ENCODE measurements around the gene ABCD4.

GRCh38 chr14:74260525-74261233, 42.1 kb downstream of the ABCD4 start:
- TF ChIP-seq, protein P1, sequence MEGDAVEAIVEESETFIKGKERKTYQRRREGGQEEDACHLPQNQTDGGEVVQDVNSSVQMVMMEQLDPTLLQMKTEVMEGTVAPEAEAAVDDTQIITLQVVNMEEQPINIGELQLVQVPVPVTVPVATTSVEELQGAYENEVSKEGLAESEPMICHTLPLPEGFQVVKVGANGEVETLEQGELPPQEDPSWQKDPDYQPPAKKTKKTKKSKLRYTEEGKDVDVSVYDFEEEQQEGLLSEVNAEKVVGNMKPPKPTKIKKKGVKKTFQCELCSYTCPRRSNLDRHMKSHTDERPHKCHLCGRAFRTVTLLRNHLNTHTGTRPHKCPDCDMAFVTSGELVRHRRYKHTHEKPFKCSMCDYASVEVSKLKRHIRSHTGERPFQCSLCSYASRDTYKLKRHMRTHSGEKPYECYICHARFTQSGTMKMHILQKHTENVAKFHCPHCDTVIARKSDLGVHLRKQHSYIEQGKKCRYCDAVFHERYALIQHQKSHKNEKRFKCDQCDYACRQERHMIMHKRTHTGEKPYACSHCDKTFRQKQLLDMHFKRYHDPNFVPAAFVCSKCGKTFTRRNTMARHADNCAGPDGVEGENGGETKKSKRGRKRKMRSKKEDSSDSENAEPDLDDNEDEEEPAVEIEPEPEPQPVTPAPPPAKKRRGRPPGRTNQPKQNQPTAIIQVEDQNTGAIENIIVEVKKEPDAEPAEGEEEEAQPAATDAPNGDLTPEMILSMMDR (IDR thresholded peaks at IDR 0.05 in 8 of 11, conservative IDR thresholded peaks at IDR 0.05 in 3 of 11), result no peak
- TF ChIP-seq POLR2AphosphoS5 (IDR thresholded peaks at IDR 0.05) (no peak), POLR2A (IDR thresholded peaks at IDR 0.05) (no peak)
